ENCODE results near the gene MYO16. TPM values are rescaled to one million over a fixed set of nuclear protein-coding genes. Genes with fewer than 3 reads are reported as not detected.

MYO16 gene
- total and polyA plus RNA-seq, 8 donors = 1.1 to 2.5 (median 1.7) TPM

DNA sequence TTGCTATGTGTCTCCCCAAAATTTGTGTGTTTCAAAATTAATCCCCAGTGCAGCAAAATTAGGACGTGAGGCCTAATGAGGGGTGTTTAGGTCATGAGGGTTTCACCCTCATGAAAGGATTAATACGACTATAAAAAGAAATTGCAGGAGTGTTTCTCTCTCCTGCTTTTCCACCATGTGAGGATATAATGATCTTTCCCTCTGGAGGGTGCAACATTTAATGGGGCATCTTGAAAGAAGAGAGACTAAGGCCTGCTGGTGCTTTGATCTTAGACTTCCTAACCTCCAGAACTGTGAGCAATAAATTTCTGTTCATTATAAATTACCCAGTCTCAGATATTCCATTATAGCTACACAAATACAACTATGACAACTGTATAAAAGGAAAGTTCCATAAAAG is 183.2 kb downstream of the MYO16 start:
- ATAC-seq = no peak
- DNase-seq = no peak
- Histone ChIP-seq H3K4me1 (no peaks in the 10 kb centered on the region), H3K36me3 (no peaks in the 10 kb centered on the region), H3K27ac (no peak overlapping the region), H3K4me3 (no peak overlapping the region), H3K9me3 (peaks cover 0 to 2% of the 10 kb centered on the region in 2 donors), H3K27me3 (no peaks in the 10 kb centered on the region)
- intact Hi-C loops (cut with DNase I) = no loop called here
- TF ChIP-seq CTCF (IDR thresholded peaks at IDR 0.05) = no peak

DNA sequence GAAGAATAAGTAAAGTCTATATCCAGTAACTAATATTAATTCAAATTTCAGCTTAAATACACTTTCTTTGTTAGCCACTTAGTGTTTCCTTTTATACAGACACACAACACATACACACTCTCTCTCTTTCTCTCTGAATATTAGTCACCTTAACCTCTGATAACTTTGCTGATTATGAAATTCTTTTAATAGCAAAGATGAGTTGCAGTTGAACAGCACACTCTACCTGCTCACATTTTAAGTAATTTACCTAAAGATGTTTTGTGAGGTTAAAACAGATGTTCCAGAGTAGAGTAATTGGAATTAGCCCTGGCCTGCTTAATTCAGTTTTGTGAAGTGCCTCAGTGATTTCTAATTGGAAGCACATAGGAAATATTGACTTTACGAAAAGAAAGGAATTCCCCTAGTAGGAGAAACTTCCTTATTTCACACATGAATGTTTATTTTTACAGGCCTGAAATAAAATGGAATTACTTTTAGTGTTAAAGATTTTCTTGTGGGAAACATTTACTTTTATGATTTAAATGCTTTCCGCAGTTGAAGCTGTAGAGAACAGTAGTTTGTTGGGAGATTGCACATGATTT is 184.3 kb downstream of the MYO16 start:
- H3K9me3 ChIP-seq = peaks cover 0 to 2% of the 10 kb centered on the region in 2 donors
- H3K27me3 ChIP-seq = no peaks in the 10 kb centered on the region
- no peak for TF ChIP-seq CTCF (IDR thresholded peaks at IDR 0.05)
- no peaks in the 10 kb centered on the region for H3K4me1 ChIP-seq
- no peak overlapping the region for H3K27ac ChIP-seq
- ATAC-seq (peak; percentile 22), DNase-seq (no peak)
- H3K36me3 ChIP-seq = no peaks in the 10 kb centered on the region
- intact Hi-C loops (cut with DNase I) = no loop called here
- no peak overlapping the region for H3K4me3 ChIP-seq

DNA sequence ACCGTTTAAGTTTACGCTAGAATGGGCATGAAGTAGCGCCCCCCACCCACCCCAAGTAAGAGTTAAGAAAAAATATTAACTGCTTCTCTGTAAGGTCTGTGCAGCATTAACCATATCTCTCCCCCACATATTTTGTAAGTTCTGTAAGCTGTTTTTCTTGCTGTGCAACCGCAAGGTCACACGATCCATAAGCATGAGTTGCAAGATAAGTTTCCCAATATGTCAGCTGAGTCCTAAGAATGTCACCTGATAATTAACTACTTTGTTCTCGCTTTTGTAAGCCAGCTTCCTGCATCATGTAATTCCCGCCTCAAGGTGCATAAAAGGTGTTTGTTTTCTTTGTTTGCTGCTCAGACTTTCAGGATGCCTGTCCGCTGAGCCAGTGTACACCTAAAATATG is 187.0 kb downstream of the MYO16 start:
- intact Hi-C loops (cut with DNase I) = no loop called here
- Histone ChIP-seq H3K27me3 (no peaks in the 10 kb centered on the region), H3K4me3 (no peak overlapping the region), H3K9me3 (no peaks in the 10 kb centered on the region), H3K4me1 (no peaks in the 10 kb centered on the region), H3K36me3 (no peaks in the 10 kb centered on the region), H3K27ac (no peak overlapping the region)
- DNase-seq (no peak), ATAC-seq (no peak)
- TF ChIP-seq CTCF (IDR thresholded peaks at IDR 0.05) = no peak

GRCh38 chr13:108827646-108828045 is 198.2 kb downstream of the MYO16 start:
- Histone ChIP-seq H3K4me1 (no peaks in the 10 kb centered on the region), H3K9me3 (peaks cover 0 to 19% of the 10 kb centered on the region in 2 donors), H3K27ac (no peak overlapping the region), H3K27me3 (no peaks in the 10 kb centered on the region), H3K4me3 (no peak overlapping the region), H3K36me3 (no peaks in the 10 kb centered on the region)
- DNase-seq = no peak
- intact Hi-C loops (cut with DNase I) = no loop called here
- TF ChIP-seq CTCF (IDR thresholded peaks at IDR 0.05) = no peak
- ATAC-seq = no peak

GRCh38 chr13:108828086-108828815 is 198.8 kb downstream of the MYO16 start:
- Histone ChIP-seq H3K9me3 (peaks cover 0 to 19% of the 10 kb centered on the region in 2 donors), H3K27me3 (no peaks in the 10 kb centered on the region), H3K4me1 (no peaks in the 10 kb centered on the region), H3K27ac (no peak overlapping the region), H3K36me3 (no peaks in the 10 kb centered on the region), H3K4me3 (no peak overlapping the region)
- DNase-seq = no peak
- TF ChIP-seq CTCF (IDR thresholded peaks at IDR 0.05) = no peak
- no peak for ATAC-seq
- intact Hi-C loops (cut with DNase I) = no loop called here

All from left lung (tissue), 10 donors.